Right lobe of liver (tissue), 4 donors: ENCODE results near the gene CAPRIN1.
"Not testable (repeated sequence)": the region's sequence is repeated elsewhere in the genome, so short reads cannot be mapped to it uniquely, and the experiment has no call there.

ENCODE experiments used
- POLR2A ChIP-seq: fragments of 450-650 bp; IDR thresholded peaks from one replicate; pipeline ENCODE4 v1.6.1; 2017; ENCODE audit warnings: antibody characterized with exemption, mild to moderate bottlenecking
- TF ChIP-seq, protein P1 (sequence below), 4 donors: fragments of 200-600 bp in 3 of 4; fragments of 450-650 bp in 1 of 4; IDR thresholded peaks; one replicate each; pipeline versions ENCODE4 v1.5.1 to v1.8.0; 2016 to 2022; ENCODE audit warnings: antibody characterized with exemption in 4 of 4, mild to moderate bottlenecking in 2 of 4
- donor health status: DM: no; HTN: no; CAD: no.
- donor health status: DM: no; HTN: no; CAD: no.
- donor health status: DM: no; HTN: yes; CAD: no.

DNA sequence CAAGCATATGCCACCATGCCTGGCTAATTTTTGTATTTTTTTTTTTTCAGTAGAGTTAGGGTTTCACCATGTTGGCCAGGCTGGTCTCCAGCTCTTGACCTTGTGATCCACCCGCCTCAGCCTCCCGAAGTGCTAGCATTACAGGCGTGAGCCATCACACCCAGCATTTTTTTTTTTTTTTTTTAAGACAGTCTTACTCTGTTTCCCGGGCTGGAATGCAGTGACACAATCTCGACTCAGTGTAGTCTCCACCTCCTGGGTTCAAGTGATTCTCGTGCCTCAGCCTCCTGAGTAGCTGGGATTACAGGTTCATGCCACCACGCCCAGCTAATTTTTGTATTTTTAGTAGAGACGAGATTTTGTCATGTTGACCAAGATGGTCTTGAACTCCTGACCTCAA, 15.2 kb downstream of the CAPRIN1 start:
- TF ChIP-seq, protein P1, sequence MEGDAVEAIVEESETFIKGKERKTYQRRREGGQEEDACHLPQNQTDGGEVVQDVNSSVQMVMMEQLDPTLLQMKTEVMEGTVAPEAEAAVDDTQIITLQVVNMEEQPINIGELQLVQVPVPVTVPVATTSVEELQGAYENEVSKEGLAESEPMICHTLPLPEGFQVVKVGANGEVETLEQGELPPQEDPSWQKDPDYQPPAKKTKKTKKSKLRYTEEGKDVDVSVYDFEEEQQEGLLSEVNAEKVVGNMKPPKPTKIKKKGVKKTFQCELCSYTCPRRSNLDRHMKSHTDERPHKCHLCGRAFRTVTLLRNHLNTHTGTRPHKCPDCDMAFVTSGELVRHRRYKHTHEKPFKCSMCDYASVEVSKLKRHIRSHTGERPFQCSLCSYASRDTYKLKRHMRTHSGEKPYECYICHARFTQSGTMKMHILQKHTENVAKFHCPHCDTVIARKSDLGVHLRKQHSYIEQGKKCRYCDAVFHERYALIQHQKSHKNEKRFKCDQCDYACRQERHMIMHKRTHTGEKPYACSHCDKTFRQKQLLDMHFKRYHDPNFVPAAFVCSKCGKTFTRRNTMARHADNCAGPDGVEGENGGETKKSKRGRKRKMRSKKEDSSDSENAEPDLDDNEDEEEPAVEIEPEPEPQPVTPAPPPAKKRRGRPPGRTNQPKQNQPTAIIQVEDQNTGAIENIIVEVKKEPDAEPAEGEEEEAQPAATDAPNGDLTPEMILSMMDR (IDR thresholded peaks at IDR 0.05): not testable (repeated sequence)
- not testable (repeated sequence) for TF ChIP-seq POLR2A
